ENCODE results near the gene NPIPA5. TPM values are rescaled to one million over a fixed set of nuclear protein-coding genes. Genes with fewer than 3 reads are reported as not detected.
"Not testable (repeated sequence)": the region's sequence is repeated elsewhere in the genome, so short reads cannot be mapped to it uniquely, and the experiment has no call there.

Gene NPIPA5
- polyA plus RNA-seq, 3 donors: 2.1 to 25.5 (median 2.2) TPM

DNA sequence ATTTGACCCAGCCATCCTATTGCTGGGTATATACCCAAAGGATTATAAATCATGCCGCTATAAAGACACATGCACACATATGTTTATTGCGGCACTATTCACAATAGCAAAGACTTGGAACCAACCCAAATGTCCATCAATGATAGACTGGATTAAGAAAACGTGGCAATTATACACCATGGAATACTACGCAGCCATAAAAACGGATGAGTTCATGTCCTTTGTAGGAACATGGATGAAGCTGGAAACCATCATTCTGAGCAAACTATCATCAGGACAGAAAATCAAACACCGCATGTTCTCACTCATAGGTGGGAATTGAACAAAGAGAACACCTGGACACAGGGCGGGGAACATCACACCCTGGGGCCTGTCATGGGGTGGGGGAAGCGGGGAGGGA is 14.9 kb upstream of the NPIPA5 start:
- not testable (repeated sequence) for DNase-seq

DNA sequence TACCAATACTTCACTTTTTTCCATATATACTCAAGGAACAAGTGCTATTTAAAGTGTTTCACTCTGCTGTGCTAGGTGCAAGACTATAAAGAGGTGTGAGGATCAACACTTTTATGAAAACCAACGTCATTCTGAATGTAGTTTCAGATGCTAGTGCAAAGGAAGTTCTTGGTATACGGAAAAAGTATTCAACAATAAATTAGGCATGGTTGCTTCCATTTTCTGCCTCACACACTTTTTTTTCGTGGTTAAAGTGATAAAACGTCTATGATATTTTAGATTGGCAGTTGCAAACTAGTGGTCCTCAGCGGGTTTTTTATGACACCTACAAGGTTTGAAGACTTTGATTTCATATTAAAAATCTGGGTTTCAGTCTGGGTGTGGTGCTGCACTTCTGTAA is 11.8 kb upstream of the NPIPA5 start:
- DNase-seq: not testable (repeated sequence)

GRCh38 chr16:15388060-15388459 is 10.0 kb upstream of the NPIPA5 start:
- DNase-seq: not testable (repeated sequence)

DNA sequence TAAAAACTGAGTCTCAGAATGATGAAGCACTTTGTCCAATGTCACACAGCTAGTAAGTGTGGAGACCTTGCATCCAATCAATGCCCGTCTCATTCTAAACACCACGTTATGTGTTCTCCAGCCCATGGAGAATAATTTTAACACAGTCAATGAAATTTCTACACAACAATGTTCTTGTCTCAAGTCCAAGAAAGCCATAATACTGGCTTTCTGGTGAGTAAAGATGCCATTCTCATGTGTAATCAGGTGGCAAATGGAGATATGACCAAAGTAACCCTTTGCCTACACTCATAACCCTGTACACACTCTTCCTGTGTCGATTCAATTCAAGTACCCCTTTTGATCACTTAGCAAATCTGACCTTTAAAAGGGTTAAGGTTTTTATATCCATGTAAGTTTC is 4.7 kb upstream of the NPIPA5 start:
- DNase-seq: not testable (repeated sequence)

GRCh38 chr16:15357495-15357894 is 20.6 kb downstream of the NPIPA5 start:
- not testable (repeated sequence) for DNase-seq

GRCh38 chr16:15354846-15355245 is 23.2 kb downstream of the NPIPA5 start:
- DNase-seq: not testable (repeated sequence)

DNA sequence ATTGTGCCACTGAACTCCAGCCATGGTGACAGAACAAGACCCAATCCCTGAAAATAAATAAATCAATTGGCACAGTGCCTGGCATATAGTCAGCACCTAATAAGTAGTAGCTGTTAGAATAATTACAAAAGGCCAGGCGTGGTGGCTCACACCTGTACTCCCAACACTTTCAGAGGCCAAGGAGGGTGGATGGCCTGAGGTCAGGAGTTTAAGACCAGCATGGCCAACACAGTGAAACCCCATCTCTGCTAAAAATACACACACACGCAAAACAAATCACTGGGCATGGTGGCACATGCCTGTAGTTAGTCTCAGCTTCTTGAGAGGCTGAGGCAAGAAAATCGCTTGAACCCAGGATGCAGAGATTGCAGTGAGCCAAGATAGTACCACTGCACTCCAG is 25.2 kb downstream of the NPIPA5 start:
- DNase-seq: not testable (repeated sequence)

DNA sequence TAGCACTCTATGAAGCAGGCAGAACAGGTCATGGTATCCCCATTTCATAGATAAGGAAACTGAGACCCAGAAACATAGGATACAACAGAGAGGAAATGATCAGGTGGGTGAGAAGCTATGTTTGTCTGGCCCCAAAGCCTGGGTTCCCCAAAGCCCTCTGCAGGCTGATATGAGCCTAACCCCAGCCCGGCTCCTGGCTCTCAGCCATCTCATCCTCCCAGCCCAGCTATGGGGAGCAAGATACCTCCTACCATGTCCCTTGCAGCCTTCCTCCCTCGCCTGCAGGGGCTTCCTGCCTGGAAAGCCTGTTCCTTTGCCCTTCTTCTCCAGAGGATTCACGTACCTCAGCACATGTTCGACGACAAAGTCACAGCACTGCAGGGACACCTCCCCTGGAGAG is 26.3 kb downstream of the NPIPA5 start:
- DNase-seq: not testable (repeated sequence)

- DNase-seq: not testable (repeated sequence)
Measured at GRCh38 chr16:15351251-15351650, 26.8 kb downstream of the NPIPA5 start.

DNA sequence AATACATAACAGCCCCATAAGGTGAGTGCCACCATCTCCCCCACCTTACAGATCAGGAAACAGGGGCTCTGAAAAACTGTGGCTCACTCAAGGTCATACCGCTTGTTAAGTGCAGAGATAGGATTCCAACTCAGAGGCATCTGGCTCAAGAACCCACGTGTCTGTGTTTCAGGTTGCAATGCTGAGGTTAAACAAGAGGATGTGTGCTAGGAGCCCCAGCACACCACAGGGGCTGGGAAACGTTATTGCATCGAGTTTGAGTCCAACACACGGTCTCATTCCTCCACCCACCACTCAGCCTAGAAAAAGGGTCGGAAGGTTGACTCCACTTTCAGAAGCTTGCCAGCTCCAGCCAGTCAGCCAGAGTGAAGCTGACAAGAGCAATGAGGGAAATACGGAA is 29.4 kb downstream of the NPIPA5 start:
- DNase-seq: not testable (repeated sequence)

GRCh38 chr16:15342337-15342736 is 35.8 kb downstream of the NPIPA5 start:
- not testable (repeated sequence) for DNase-seq

DNA sequence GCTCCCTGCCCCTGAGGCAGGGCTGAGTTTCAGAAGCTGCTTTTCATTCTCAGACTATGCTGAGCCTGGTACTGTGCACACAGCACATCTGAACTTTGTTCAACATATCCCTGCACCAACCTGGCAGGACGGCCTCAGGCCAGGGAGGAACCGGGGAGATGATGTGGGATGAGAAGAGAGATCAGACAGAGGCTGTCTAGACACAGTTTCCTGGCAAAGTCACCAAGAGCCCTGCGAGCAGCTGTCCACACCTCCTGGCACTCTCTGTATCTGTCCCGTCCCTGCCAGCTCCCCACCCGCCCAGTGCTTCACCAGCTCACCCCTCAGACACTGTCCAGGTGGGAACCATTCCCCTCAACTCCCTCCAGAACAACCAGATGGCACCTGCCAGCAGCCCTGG is 39.1 kb downstream of the NPIPA5 start:
- not testable (repeated sequence) for DNase-seq

- not testable (repeated sequence) for DNase-seq
Measured at GRCh38 chr16:15337974-15338605, 40.0 kb downstream of the NPIPA5 start.

DNA sequence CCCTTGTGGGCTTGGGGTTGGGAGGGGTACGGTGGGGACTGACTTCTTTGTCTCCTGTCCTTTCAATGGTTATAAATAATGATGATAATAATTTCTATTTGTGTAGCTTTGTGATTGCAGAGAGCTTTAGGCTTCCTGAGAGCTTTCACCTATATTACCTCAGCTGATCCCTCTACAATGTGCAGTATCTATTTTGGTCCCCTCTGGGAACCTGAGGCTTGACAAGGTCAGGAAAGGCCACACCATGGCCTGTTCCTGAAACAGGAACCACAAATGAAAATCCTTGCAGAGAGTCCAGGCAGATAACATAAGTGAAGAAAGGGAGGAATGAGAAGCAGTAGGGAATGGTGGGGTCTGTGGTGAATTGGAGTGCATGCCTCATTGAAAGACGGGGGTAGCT is 42.5 kb downstream of the NPIPA5 start:
- not testable (repeated sequence) for DNase-seq

DNA sequence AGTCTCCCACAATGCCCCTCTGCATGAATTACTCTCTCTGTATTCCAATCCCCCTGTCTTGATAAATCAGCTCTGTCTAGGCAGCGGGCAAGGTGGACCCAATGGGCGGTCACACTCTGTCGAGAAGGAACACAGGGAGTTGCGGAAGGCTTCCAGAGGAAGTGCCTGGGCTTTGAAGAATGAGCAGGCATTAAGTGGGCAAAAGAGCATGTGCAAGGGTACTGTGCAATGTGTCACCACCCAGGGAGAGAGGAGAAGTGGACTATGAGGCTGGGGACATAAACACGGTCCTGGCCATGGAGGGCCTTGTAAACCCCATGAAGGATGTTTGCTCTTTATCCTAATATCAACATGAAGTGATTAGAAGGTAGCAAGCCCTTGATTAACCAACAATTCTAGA is 44.1 kb downstream of the NPIPA5 start:
- DNase-seq: not testable (repeated sequence)

DNA sequence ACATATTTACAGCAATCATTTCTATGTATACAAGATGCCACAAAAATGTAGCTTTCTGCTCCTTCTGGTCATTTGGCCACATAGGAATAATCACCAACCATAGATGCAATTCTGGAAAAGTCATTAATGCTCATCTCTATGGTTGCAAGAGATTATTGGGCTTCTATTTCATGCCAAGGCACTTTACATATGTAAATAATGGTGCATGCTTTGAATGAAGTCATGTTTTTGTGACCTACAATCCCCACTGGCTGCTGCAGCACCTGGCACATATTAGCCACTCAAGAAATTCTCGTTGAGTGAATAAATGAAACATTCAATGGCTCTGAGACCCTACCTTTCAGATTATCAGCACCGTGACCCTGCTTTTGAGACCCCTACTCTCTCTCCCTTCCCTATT is 47.1 kb downstream of the NPIPA5 start:
- DNase-seq: not testable (repeated sequence)

- DNase-seq: not testable (repeated sequence)
Measured at GRCh38 chr16:15324954-15325353, 53.1 kb downstream of the NPIPA5 start.

DNA sequence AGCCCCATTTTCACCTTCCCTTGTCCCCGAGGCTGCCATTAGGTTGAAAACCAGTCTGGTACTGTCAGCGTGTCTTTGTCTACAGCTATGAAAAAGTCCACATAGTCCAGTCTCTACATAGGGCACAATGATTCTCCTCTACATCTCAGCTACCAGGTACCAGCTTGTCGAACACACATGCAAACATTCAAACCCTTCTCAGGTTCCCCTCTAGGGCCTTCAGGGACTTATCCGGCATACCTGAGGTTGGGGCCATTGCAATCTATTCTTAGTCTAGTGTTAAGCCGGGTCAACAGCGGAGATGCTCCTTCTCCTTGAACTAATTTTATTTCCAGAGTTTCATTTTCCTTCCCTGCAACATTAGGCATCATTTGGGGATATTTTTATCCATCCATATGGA is 54.7 kb downstream of the NPIPA5 start:
- not testable (repeated sequence) for DNase-seq

DNA sequence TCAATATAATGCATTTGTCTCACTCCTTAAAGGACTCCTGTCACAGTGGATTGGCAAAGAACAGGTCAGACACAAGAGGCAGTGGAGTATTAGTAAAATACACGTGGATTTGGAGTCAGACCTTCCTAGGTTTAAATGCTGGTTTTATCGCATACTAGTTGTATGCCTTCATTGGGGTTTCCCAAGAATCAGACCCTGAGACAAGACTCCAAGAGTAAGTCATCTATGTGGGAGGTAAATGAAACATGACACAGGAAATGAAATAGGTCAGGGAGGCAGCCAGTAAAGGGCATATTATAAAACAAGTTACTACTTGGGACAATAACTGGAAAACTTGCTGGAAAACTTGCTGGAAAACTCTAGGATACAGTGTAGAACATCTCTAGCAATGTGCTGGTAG is 56.9 kb downstream of the NPIPA5 start:
- not testable (repeated sequence) for DNase-seq

DNA sequence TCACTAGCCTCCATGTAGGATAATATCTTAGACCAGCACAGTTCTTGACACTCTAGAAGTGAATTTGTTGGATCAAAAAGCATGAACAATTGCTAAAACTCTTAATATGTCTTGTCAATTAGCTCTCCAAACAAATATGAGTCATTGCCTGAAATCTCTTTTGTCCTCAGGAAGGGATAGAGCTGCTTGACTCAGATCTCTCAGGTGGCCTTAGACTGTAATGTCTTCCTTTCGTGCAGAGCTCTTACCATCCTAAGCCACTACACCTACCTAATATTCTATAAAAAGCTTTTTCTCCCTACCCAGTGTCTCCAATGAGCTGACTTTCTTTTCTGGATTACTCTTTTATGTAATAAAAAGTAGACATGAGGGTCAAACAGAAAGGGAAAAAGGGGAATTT is 63.5 kb downstream of the NPIPA5 start:
- DNase-seq: not testable (repeated sequence)
